Panc1 (cell line): ENCODE results near the gene TAPBP.
A peak's percentile ranks its signal among the peaks of the same experiment; 100 is the strongest.

Source experiments
- CTCF ChIP-seq: fragments of 450-650 bp; IDR thresholded peaks from 2 replicates; pipeline ENCODE4 v1.5.1; 2017; ENCODE audit warnings: mild to moderate bottlenecking
- POLR2AphosphoS5 ChIP-seq: IDR thresholded peaks from 2 replicates; pipeline ENCODE4 v1.6.1; 2012; ENCODE audit warnings: mild to moderate bottlenecking, low read depth, low read length, moderate library complexity
- REST ChIP-seq, 2 experiments: IDR thresholded peaks; 2 replicates each; pipeline ENCODE4 v1.6.1; 2011 to 2012; ENCODE audit warnings: low read depth in 2 of 2, control low read depth in 1 of 2, low read length in 1 of 2, mild to moderate bottlenecking in 1 of 2, moderate library complexity in 1 of 2; ENCODE audit not compliant: insufficient read depth in 1 of 2

GRCh38 chr6:33277663-33278391 lies 36.1 kb downstream of the TAPBP start:
- TF ChIP-seq CTCF (no peak), POLR2AphosphoS5 (0 out of 2 replicates have a peak, but pooled peaks have one; percentile 3), REST (IDR thresholded peaks at IDR 0.05; ENCODE audit: insufficient read depth in 1 of 2, low read depth in 2 of 2, low read length in 1 of 2) (no peak)
